ENCODE measurements around the gene SEMA4D. TPM values are rescaled to one million over a fixed set of nuclear protein-coding genes. Genes with fewer than 3 reads are reported as not detected.

SEMA4D gene
- total and polyA plus RNA-seq, 9 of the 15 experiments (the other 6 are each of a cell fraction or from before 2014, with no cell fraction given): 0.38 to 5.1 (median 1.8) TPM

DNA sequence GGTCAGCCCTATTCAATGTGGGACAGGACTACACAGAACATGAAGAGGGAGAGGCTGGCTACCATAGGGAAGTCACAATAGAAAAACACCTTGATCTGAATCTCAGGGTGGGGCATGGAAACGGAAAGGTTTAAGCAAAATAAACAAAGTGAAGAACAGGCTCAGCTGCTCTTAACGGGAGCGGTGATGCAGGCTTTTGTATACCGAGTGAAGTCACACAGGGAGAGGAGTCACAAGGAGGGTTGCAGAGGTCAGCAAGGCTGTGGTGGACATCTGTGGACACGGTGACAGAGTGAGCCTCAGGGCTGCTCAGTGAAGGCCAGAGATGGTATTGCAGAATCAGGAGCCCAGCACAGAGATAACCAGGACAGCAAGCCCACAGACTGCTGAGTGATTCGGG, 30.6 kb upstream of the SEMA4D start:
- DNase-seq (ENCODE audit: extremely low read depth in 1 of 4, low spot score in 3 of 4) (no peak), ATAC-seq (no peak), FAIRE-seq (no peak)
- TF ChIP-seq THAP7 (CRISPR knock-in tag; IDR thresholded peaks at IDR 0.05) (no peak), ZNF639 (CRISPR knock-in tag; conservative IDR thresholded peaks at IDR 0.05 in 1 of 2, IDR thresholded peaks at IDR 0.05 in 1 of 2) (no peak), ZFPM2 (CRISPR knock-in tag; IDR thresholded peaks at IDR 0.05) (no peak), TCF7 (IDR thresholded peaks at IDR 0.05; ENCODE audit: borderline replicate concordance) (no peak), ZNF561 (CRISPR knock-in tag; conservative IDR thresholded peaks at IDR 0.05) (no peak), HDGF (IDR thresholded peaks at IDR 0.05) (no peak), ARID1B (IDR thresholded peaks at IDR 0.05) (no peak), NFATC3 (IDR thresholded peaks at IDR 0.05) (no peak), HDAC6 (IDR thresholded peaks at IDR 0.05; ENCODE audit: low read depth, low read length) (no peak), FOXJ2 (tag; IDR thresholded peaks at IDR 0.05) (no peak), BCL6 (CRISPR knock-in tag; IDR thresholded peaks at IDR 0.05) (no peak)
- TF ChIP-seq, protein P1, sequence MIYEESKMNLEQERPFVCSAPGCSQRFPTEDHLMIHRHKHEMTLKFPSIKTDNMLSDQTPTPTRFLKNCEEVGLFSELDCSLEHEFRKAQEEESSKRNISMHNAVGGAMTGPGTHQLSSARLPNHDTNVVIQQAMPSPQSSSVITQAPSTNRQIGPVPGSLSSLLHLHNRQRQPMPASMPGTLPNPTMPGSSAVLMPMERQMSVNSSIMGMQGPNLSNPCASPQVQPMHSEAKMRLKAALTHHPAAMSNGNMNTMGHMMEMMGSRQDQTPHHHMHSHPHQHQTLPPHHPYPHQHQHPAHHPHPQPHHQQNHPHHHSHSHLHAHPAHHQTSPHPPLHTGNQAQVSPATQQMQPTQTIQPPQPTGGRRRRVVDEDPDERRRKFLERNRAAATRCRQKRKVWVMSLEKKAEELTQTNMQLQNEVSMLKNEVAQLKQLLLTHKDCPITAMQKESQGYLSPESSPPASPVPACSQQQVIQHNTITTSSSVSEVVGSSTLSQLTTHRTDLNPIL (CRISPR knock-in tag; IDR thresholded peaks at IDR 0.05): no peak
- TF ChIP-seq, protein P2, sequence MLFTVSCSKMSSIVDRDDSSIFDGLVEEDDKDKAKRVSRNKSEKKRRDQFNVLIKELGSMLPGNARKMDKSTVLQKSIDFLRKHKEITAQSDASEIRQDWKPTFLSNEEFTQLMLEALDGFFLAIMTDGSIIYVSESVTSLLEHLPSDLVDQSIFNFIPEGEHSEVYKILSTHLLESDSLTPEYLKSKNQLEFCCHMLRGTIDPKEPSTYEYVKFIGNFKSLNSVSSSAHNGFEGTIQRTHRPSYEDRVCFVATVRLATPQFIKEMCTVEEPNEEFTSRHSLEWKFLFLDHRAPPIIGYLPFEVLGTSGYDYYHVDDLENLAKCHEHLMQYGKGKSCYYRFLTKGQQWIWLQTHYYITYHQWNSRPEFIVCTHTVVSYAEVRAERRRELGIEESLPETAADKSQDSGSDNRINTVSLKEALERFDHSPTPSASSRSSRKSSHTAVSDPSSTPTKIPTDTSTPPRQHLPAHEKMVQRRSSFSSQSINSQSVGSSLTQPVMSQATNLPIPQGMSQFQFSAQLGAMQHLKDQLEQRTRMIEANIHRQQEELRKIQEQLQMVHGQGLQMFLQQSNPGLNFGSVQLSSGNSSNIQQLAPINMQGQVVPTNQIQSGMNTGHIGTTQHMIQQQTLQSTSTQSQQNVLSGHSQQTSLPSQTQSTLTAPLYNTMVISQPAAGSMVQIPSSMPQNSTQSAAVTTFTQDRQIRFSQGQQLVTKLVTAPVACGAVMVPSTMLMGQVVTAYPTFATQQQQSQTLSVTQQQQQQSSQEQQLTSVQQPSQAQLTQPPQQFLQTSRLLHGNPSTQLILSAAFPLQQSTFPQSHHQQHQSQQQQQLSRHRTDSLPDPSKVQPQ (CRISPR knock-in tag; IDR thresholded peaks at IDR 0.05; ENCODE audit: borderline replicate concordance): no peak
- TF ChIP-seq, protein P3, sequence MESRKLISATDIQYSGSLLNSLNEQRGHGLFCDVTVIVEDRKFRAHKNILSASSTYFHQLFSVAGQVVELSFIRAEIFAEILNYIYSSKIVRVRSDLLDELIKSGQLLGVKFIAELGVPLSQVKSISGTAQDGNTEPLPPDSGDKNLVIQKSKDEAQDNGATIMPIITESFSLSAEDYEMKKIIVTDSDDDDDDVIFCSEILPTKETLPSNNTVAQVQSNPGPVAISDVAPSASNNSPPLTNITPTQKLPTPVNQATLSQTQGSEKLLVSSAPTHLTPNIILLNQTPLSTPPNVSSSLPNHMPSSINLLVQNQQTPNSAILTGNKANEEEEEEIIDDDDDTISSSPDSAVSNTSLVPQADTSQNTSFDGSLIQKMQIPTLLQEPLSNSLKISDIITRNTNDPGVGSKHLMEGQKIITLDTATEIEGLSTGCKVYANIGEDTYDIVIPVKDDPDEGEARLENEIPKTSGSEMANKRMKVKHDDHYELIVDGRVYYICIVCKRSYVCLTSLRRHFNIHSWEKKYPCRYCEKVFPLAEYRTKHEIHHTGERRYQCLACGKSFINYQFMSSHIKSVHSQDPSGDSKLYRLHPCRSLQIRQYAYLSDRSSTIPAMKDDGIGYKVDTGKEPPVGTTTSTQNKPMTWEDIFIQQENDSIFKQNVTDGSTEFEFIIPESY (CRISPR knock-in tag; IDR thresholded peaks at IDR 0.05): no peak
- WGBS (ENCODE audit: insufficient coverage, low coverage, missing lambda C conversion rate): 3% methylated on average over 6 of the region's 6 CpGs
- Histone ChIP-seq H3K4me1 (replicated peaks in 1 of 2; ENCODE audit: control insufficient read depth in 2 of 2, insufficient read depth in 2 of 2, low read length in 2 of 2) (peaks cover 0 to 3% of the 10 kb centered on the region in 2 experiments; a peak in 2 of 5 replicates), H3K27me3 (ENCODE audit: control insufficient read depth in 2 of 2, insufficient read depth in 2 of 2, low read length in 2 of 2) (peaks cover 0 to 16% of the 10 kb centered on the region in 2 experiments; a peak in 1 of 5 replicates), H2AFZ (ENCODE audit: low read depth, low read length) (no peak overlapping the region), H3K27ac (ENCODE audit: extremely low read depth, low read depth, low read length) (no peak overlapping the region), H3K36me3 (ENCODE audit: control insufficient read depth, insufficient read depth, low read length) (no peaks in the 10 kb centered on the region), H3K9ac (ENCODE audit: insufficient read depth in 1 of 2, low read depth in 2 of 2, low read length in 2 of 2) (no peak overlapping the region), H3K9me1 (ENCODE audit: control insufficient read depth, insufficient read depth, low read length) (no peaks in the 10 kb centered on the region), H4K20me1 (replicated peaks; ENCODE audit: control insufficient read depth, insufficient read depth, low read length) (no peaks in the 10 kb centered on the region), H3K9me3 (replicated peaks; ENCODE audit: control insufficient read depth, insufficient read depth, low read depth, low read length) (no peaks in the 10 kb centered on the region), H3K4me3 (no peak overlapping the region), H3K79me2 (ENCODE audit: control insufficient read depth, insufficient read depth, low read length) (no peaks in the 10 kb centered on the region), H3K4me2 (ENCODE audit: insufficient read depth, low read length) (no peak overlapping the region)
- CTCF ChIA-PET (ENCODE audit: low intra/inter-chr PET ratio): no interaction called here
- in situ Hi-C loops (cut with MboI) (no loop called here), intact Hi-C loops (cut with micrococcal nuclease) (no loop called here)
- no TSS peak for BruUV-seq (replicated peaks)
- POLR2A ChIA-PET: interaction anchor here (0.7 kb wide), 1 partner anchor 156 kb away, joined by 4 read pairs; no protein-coding TSS in a partner anchor

Data from K562 (cell line).